Hepatocyte (in vitro differentiated cells): ENCODE measurements around the gene ADAMTS2. TPM values are rescaled to one million over a fixed set of nuclear protein-coding genes. Genes with fewer than 3 reads are reported as not detected.

Source experiments
- DNase-seq: peaks from one replicate; pipeline ENCODE4 v3.0.0-alpha.2; 2016; ENCODE audit warnings: low spot score
- H2AFZ ChIP-seq: fragments of 200-600 bp; sonication (generic); 2 replicates; pipeline ENCODE4 v1.6.0; 2016; ENCODE audit warnings: antibody characterized with exemption, mild to moderate bottlenecking
- H3K27ac ChIP-seq: fragments of 200-600 bp; sonication (generic); 2 replicates; pipeline ENCODE4 v1.5.1; 2016; ENCODE audit warnings: mild to moderate bottlenecking
- H3K27me3 ChIP-seq: fragments of 200-600 bp; sonication (generic); 2 replicates; pipeline ENCODE4 v1.6.1; 2016
- H3K36me3 ChIP-seq: fragments of 200-600 bp; sonication (generic); replicated peaks from 2 replicates; pipeline ENCODE4 v1.5.1; 2016; ENCODE audit warnings: low read depth; ENCODE audit not compliant: insufficient read depth
- H3K4me1 ChIP-seq: fragments of 200-600 bp; sonication (generic); 2 replicates; pipeline ENCODE4 v1.5.1; 2016; ENCODE audit warnings: mild to moderate bottlenecking, moderate library complexity; ENCODE audit not compliant: insufficient read depth
- H3K4me2 ChIP-seq: fragments of 200-600 bp; sonication (generic); 2 replicates; pipeline ENCODE4 v1.6.0; 2016
- H3K4me3 ChIP-seq: fragments of 200-600 bp; sonication (generic); 2 replicates; pipeline ENCODE4 v1.5.1; 2016; ENCODE audit warnings: mild to moderate bottlenecking
- H3K79me2 ChIP-seq: fragments of 200-600 bp; sonication (generic); 2 replicates; pipeline ENCODE4 v1.6.0; 2017; ENCODE audit warnings: mild to moderate bottlenecking
- H3K9me2 ChIP-seq: fragments of 200-600 bp; sonication (generic); replicated peaks from 2 replicates; pipeline ENCODE4 v1.6.0; 2017; ENCODE audit warnings: mild to moderate bottlenecking; ENCODE audit not compliant: insufficient read depth
- H3K9me3 ChIP-seq: fragments of 200-600 bp; sonication (generic); 2 replicates; pipeline ENCODE4 v1.5.1; 2016; ENCODE audit warnings: low read depth, mild to moderate bottlenecking
- H4K20me1 ChIP-seq: fragments of 200-600 bp; sonication (generic); 2 replicates; pipeline ENCODE4 v1.6.0; 2016; ENCODE audit warnings: mild to moderate bottlenecking; ENCODE audit not compliant: insufficient read depth, poor library complexity, severe bottlenecking
- CTCF ChIP-seq: fragments of 200-600 bp; sonication (generic); IDR thresholded peaks from 2 replicates; pipeline ENCODE4 v1.5.1; 2016; ENCODE audit warnings: antibody characterized with exemption, mild to moderate bottlenecking; ENCODE audit not compliant: poor library complexity
- EZH2 ChIP-seq: fragments of 200-600 bp; sonication (generic); IDR thresholded peaks from 2 replicates; pipeline ENCODE4 v1.6.1; 2016; ENCODE audit warnings: antibody characterized with exemption, mild to moderate bottlenecking, borderline replicate concordance
- EZH2phosphoT487 ChIP-seq: fragments of 200-600 bp; sonication (generic); IDR thresholded peaks from one replicate; pipeline ENCODE4 v1.6.1; 2018; ENCODE audit warnings: antibody characterized with exemption, mild to moderate bottlenecking, low read depth, moderate library complexity; ENCODE audit not compliant: unreplicated experiment, severe bottlenecking
- WGBS: methylation state at CpG from one replicate; pipeline ENCODE4 v1.1.6; 2016; ENCODE audit warnings: low lambda C conversion rate; ENCODE audit errors: missing lambda C conversion rate; 5-methylcytosine and 5-hydroxymethylcytosine counted together
- polyA plus RNA-seq: library from polyadenylated mRNA; unstranded; fragments of >200 nt; fragmentation: Nextera tagmentation; extraction: Ambion mirVana; gene quantifications from 2 replicates; pipeline ENCODE4 v1.2.1, GENCODE V29; 2016
- total RNA-seq: library from RNA; depleted of rRNA; stranded (reverse); fragments of >200 nt; gene quantifications from 2 replicates; pipeline ENCODE4 v1.2.3, GENCODE V29; 2014

Gene ADAMTS2
- total and polyA plus RNA-seq, 2 experiments from 2014 or later: 55.4 to 78.8 TPM

GRCh38 chr5:179355976-179356974 lies 11.0 kb upstream of the ADAMTS2 start:
- Histone ChIP-seq H3K9me2 (no peaks in the 10 kb centered on the region), H3K27me3 (no peaks in the 10 kb centered on the region), H3K79me2 (no peaks in the 10 kb centered on the region), H3K27ac (peak overlapping the region; percentile 83), H3K4me3 (no peak overlapping the region), H2AFZ (no peak overlapping the region), H3K36me3 (no peaks in the 10 kb centered on the region), H3K4me1 (peaks cover 10% of the 10 kb centered on the region), H4K20me1 (no peaks in the 10 kb centered on the region), H3K4me2 (peak overlapping the region; percentile 25), H3K9me3 (no peaks in the 10 kb centered on the region)
- 85% methylated on average over 11 of the region's 11 CpGs for WGBS
- DNase-seq: peak; percentile 57
- TF ChIP-seq EZH2phosphoT487 (no peak), EZH2 (no peak), CTCF (no peak)

GRCh38 chr5:179354305-179354882 lies 9.1 kb upstream of the ADAMTS2 start:
- Histone ChIP-seq H3K27ac (no peak overlapping the region), H3K4me2 (no peak overlapping the region), H3K36me3 (no peaks in the 10 kb centered on the region), H3K4me3 (no peak overlapping the region), H4K20me1 (no peaks in the 10 kb centered on the region), H2AFZ (no peak overlapping the region), H3K9me3 (no peaks in the 10 kb centered on the region), H3K79me2 (no peaks in the 10 kb centered on the region), H3K9me2 (no peaks in the 10 kb centered on the region), H3K4me1 (peaks cover 10% of the 10 kb centered on the region), H3K27me3 (no peaks in the 10 kb centered on the region)
- DNase-seq: no peak
- WGBS: 86% methylated on average over 23 of the region's 23 CpGs
- TF ChIP-seq CTCF: no peak
- TF ChIP-seq EZH2: no peak
- no peak for TF ChIP-seq EZH2phosphoT487

- no peak overlapping the region for H3K27ac ChIP-seq
- no peak overlapping the region for H3K4me2 ChIP-seq
- no peak overlapping the region for H2AFZ ChIP-seq
- no peaks in the 10 kb centered on the region for H3K9me2 ChIP-seq
- no peaks in the 10 kb centered on the region for H3K36me3 ChIP-seq
- H3K4me3 ChIP-seq: no peak overlapping the region
- DNase-seq: no peak
- 77% methylated on average over 10 of the region's 10 CpGs for WGBS
- H3K4me1 ChIP-seq: peaks cover 3% of the 10 kb centered on the region
- TF ChIP-seq CTCF (no peak), EZH2phosphoT487 (no peak), EZH2 (no peak)
- H4K20me1 ChIP-seq: no peaks in the 10 kb centered on the region
- H3K79me2 ChIP-seq: no peaks in the 10 kb centered on the region
- no peaks in the 10 kb centered on the region for H3K9me3 ChIP-seq
- H3K27me3 ChIP-seq: peaks cover 26% of the 10 kb centered on the region
Measured at GRCh38 chr5:179348843-179349242, 3.6 kb upstream of the ADAMTS2 start.
